ENCODE measurements around the gene NDOR1. TPM values are rescaled to one million over a fixed set of nuclear protein-coding genes. Genes with fewer than 3 reads are reported as not detected.
A peak's percentile ranks its signal among the peaks of the same experiment; 100 is the strongest.

Gene NDOR1
- total RNA-seq, 4 donors from 2014 or later: 9.4 to 20.1 (median 14.3) TPM

DNA sequence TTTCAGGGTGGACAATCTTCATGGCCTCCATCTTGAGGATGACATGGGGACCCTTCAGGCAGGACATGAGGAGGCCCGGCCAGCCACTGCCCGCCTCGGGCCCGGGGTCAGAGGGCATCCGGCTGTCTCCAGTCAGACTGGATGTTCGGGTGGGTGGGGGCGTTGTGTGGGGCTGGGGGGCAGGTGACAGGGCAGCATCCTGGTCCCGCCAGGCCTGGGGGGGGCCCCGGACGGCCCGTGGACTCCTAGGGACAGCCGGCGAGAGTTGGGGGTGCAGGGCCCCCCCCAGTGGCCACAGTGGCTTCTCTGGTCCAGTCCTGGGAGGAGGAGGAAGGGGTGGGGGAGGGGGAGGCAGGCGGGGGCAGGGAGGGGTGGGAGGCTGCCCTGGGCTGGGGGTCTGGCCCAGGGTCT, 15.6 kb downstream of the NDOR1 start:
- no peaks in the 10 kb centered on the region for H3K9me3 ChIP-seq
- peak overlapping the region in 3 of 4 donors; percentile 31 to 78 (median 77) for H3K27ac ChIP-seq
- peaks cover 0 to 73% (median 35%) of the 10 kb centered on the region in 4 donors for H3K4me1 ChIP-seq
- WGBS, 2 donors: 74% methylated on average over 13 of the region's 14 CpGs; no CpG with 5 or more reads in 1 of the 2 donors
- peaks cover 0 to 4% of the 10 kb centered on the region in 2 donors for H3K27me3 ChIP-seq
- TF ChIP-seq POLR2A (IDR thresholded peaks at IDR 0.05) (no peak), EP300 (IDR thresholded peaks at IDR 0.05) (no peak)
- H3K4me3 ChIP-seq: peak overlapping the region in 2 of 4 donors; percentile 37 to 88
- peaks cover 0 to 9% (median 0%) of the 10 kb centered on the region in 3 donors for H3K36me3 ChIP-seq
- DNase-seq (ENCODE audit: low spot score in 2 of 2): no peak

GRCh38 chr9:137221506-137222111, 16.1 kb downstream of the NDOR1 start:
- WGBS, 2 donors: 2% methylated on average over 10 of the region's 61 CpGs; no CpG with 5 or more reads in 1 of the 2 donors
- H3K4me1 ChIP-seq: peaks cover 0 to 72% (median 35%) of the 10 kb centered on the region in 4 donors
- H3K4me3 ChIP-seq: peak overlapping the region; percentile 23 to 88 (median 30)
- H3K27ac ChIP-seq: peak overlapping the region; percentile 27 to 78 (median 54)
- H3K36me3 ChIP-seq: peaks cover 0 to 4% (median 0%) of the 10 kb centered on the region in 3 donors
- no peak for DNase-seq (ENCODE audit: low spot score in 2 of 2)
- H3K27me3 ChIP-seq: peaks cover 0 to 4% of the 10 kb centered on the region in 2 donors
- no peaks in the 10 kb centered on the region for H3K9me3 ChIP-seq
- no peak for TF ChIP-seq CTCF (IDR thresholded peaks at IDR 0.05)
- no peak for TF ChIP-seq POLR2A (IDR thresholded peaks at IDR 0.05)
- TF ChIP-seq EP300 (IDR thresholded peaks at IDR 0.05): no peak

DNA sequence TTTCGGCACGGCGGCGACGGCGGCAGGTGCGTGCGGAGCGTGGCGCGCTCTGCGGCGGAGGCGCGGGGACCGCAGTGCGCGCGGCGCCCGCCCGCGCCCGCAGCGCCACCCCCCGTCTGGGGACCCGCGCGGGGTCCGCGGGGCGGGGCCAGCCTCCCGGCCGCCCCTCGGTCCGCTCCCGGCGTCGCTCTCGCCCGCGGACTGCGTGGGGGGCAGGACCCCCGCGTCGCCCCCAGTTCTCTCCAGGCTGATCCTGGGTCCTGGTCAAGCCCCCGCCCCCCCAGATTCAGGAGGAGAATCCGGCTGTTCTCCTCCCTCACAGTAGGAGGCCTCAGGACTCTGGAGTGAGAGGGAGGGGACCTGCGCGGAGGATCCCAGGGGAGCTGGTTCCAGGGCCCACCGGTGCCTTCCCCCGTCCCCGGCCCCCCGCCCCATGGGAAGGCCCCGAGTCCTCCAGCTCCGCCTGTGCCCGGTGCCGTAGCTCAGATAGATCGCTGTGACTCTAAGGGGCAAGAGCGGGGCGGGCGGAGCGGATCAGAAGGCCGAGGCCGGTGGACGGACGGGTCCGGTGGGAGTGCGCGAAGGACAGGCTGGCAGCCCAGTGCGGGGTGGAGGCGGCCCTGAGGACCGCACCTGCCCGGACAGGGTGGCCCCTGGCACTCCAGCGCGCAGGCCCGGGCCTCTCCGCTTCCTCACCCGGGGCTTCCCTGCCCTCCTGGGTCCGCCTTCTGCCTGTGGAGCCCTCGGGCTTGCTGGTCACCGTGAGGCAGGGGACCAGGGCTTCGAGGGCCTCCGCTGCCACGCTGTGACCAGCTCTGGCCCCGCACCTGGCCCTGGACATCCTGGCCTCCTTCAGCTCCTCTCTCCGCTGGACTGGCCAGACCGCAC, 16.9 kb downstream of the NDOR1 start, which contains the start of gene RNF208:
Gene RNF208, minus strand, starts transcription at position 51 of the 888 bp plus-strand sequence. CDS start 1,028 bp downstream, outside the sequence.
- Histone ChIP-seq H3K4me3 (peak within 1 kb of the TSS; percentile 66 to 88 (median 73)), H3K27me3 (peaks cover 0 to 12% of the 10 kb centered on the region in 2 donors), H3K9me3 (no peaks in the 10 kb centered on the region), H3K27ac (peak within 1 kb of the TSS; percentile 77 to 97 (median 90)), H3K4me1 (peaks cover 0 to 72% (median 36%) of the 10 kb centered on the region in 4 donors), H3K36me3 (no peaks in the 10 kb centered on the region)
- no peak for DNase-seq (ENCODE audit: low spot score in 2 of 2)
- 6 to 7% methylated on average over 17 to 30 of the region's 88 CpGs for WGBS, 2 donors
- no peak for TF ChIP-seq POLR2A (IDR thresholded peaks at IDR 0.05)
- TF ChIP-seq CTCF (IDR thresholded peaks at IDR 0.05): no peak
- TF ChIP-seq EP300 (IDR thresholded peaks at IDR 0.05): no peak

- H3K36me3 ChIP-seq: no peaks in the 10 kb centered on the region
- no peaks in the 10 kb centered on the region for H3K9me3 ChIP-seq
- TF ChIP-seq POLR2A (IDR thresholded peaks at IDR 0.05): peak in 1 of 2 donors; percentile 24
- peak; percentile 79 to 93 for TF ChIP-seq EP300 (IDR thresholded peaks at IDR 0.05)
- TF ChIP-seq CTCF (IDR thresholded peaks at IDR 0.05): peak in 1 of 5 experiments; percentile 38
- peaks cover 0 to 70% (median 30%) of the 10 kb centered on the region in 4 donors for H3K4me1 ChIP-seq
- H3K27me3 ChIP-seq: peaks cover 0 to 20% of the 10 kb centered on the region in 2 donors
- WGBS, 2 donors: 1 to 2% methylated on average over 35 to 43 of the region's 63 CpGs
- DNase-seq (ENCODE audit: low spot score in 2 of 2): peak; percentile 94 to 96
- H3K27ac ChIP-seq: peak overlapping the region; percentile 77 to 97 (median 90)
- H3K4me3 ChIP-seq: peak overlapping the region; percentile 66 to 93 (median 83)
Observed at GRCh38 chr9:137223078-137223970, 17.8 kb downstream of the NDOR1 start.
